ENCODE measurements around the gene PACS1.

PACS1 gene

DNA sequence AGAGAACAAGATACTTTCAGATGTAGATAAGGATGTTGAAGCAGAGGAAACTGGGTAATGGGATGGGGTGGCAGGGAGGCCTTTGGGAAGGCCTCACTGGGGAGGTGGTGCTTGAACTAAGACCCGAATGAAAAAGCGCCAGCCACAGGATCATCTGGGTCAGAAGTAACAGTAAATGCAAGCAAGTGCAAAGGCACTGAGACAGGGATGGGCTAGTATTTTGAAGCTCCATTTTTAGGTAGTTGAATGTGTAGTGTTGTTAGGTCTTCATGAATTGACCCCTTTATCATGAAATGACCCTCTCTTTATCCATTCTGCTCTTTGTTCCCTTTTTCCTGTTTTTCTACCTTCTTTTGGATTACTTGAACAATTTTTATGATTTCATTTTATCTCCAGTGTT is 6.2 kb upstream of the PACS1 start:
- no peak for DNase-seq
- H3K27me3 ChIP-seq (replicated peaks; ENCODE audit: insufficient read depth, low read length): no peaks in the 10 kb centered on the region
- H4K20me1 ChIP-seq (ENCODE audit: insufficient read depth, low read length): peaks cover 29% of the 10 kb centered on the region
- H3K9ac ChIP-seq (ENCODE audit: low read length): no peak overlapping the region
- TF ChIP-seq, protein P1, sequence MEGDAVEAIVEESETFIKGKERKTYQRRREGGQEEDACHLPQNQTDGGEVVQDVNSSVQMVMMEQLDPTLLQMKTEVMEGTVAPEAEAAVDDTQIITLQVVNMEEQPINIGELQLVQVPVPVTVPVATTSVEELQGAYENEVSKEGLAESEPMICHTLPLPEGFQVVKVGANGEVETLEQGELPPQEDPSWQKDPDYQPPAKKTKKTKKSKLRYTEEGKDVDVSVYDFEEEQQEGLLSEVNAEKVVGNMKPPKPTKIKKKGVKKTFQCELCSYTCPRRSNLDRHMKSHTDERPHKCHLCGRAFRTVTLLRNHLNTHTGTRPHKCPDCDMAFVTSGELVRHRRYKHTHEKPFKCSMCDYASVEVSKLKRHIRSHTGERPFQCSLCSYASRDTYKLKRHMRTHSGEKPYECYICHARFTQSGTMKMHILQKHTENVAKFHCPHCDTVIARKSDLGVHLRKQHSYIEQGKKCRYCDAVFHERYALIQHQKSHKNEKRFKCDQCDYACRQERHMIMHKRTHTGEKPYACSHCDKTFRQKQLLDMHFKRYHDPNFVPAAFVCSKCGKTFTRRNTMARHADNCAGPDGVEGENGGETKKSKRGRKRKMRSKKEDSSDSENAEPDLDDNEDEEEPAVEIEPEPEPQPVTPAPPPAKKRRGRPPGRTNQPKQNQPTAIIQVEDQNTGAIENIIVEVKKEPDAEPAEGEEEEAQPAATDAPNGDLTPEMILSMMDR (IDR thresholded peaks at IDR 0.05; ENCODE audit: low read length): no peak
- TF ChIP-seq EZH2phosphoT487 (IDR thresholded peaks at IDR 0.05; ENCODE audit: low read length): no peak
- H2AFZ ChIP-seq (ENCODE audit: low read length): no peak overlapping the region
- peaks cover 74% of the 10 kb centered on the region for H3F3A ChIP-seq (ENCODE audit: insufficient read depth, low read length)
- H3K36me3 ChIP-seq (replicated peaks; ENCODE audit: insufficient read depth, low read length): peaks cover 16% of the 10 kb centered on the region
- no peaks in the 10 kb centered on the region for H3K9me2 ChIP-seq (replicated peaks; ENCODE audit: insufficient read depth, low read length)
- H3K9me3 ChIP-seq (replicated peaks; ENCODE audit: insufficient read depth, low read length): no peaks in the 10 kb centered on the region
- H3K4me1 ChIP-seq (ENCODE audit: low read length): peaks cover 70% of the 10 kb centered on the region
- peaks cover 86% of the 10 kb centered on the region for H3K79me2 ChIP-seq (ENCODE audit: low read length)
- 0 out of 2 replicates have a peak overlapping the region, but pooled peaks have one; percentile 8 for H3K4me2 ChIP-seq (ENCODE audit: low read depth, low read length)
- H3K4me3 ChIP-seq (ENCODE audit: low read length): no peak overlapping the region
- peak overlapping the region; percentile 5; the same call in 1 of the 2 replicates for H3K27ac ChIP-seq (ENCODE audit: low read length)

DNA sequence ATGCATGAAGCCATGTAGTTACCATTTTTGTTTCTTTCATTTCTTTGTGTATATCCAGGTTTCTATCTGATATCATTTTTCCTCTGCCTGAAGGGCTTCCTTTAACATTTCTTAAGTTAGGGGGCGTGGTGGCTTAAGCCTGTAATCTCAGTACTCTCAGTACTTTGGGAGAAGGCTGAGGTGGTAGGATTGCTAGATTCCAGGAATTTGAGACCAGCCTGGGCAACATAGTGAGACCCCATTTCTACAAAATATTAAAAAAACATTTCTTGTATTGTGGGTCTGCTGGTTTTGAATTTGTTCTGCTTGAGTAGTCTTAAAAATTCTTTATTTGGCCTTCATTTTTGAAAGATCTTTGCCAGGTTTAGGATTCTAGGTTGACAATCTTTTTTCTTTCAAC is 5.5 kb upstream of the PACS1 start:
- Histone ChIP-seq H2AFZ (ENCODE audit: low read length) (no peak overlapping the region), H3K4me3 (ENCODE audit: low read length) (no peak overlapping the region), H3K36me3 (replicated peaks; ENCODE audit: insufficient read depth, low read length) (peaks cover 16% of the 10 kb centered on the region), H3K27me3 (replicated peaks; ENCODE audit: insufficient read depth, low read length) (no peaks in the 10 kb centered on the region), H3K9me3 (replicated peaks; ENCODE audit: insufficient read depth, low read length) (no peaks in the 10 kb centered on the region), H3K9ac (ENCODE audit: low read length) (no peak overlapping the region), H3K27ac (ENCODE audit: low read length) (no peak overlapping the region), H3K79me2 (ENCODE audit: low read length) (peaks cover 80% of the 10 kb centered on the region), H3K9me2 (replicated peaks; ENCODE audit: insufficient read depth, low read length) (no peaks in the 10 kb centered on the region), H3K4me2 (ENCODE audit: low read depth, low read length) (no peak overlapping the region), H3F3A (ENCODE audit: insufficient read depth, low read length) (peaks cover 81% of the 10 kb centered on the region), H3K4me1 (ENCODE audit: low read length) (peaks cover 75% of the 10 kb centered on the region), H4K20me1 (ENCODE audit: insufficient read depth, low read length) (peaks cover 26% of the 10 kb centered on the region)
- TF ChIP-seq EZH2 (optimal IDR thresholded peaks at IDR 0.05; ENCODE audit: low read depth, low read length) (no peak), EZH2phosphoT487 (IDR thresholded peaks at IDR 0.05; ENCODE audit: low read length) (no peak)
- TF ChIP-seq, protein P1 (IDR thresholded peaks at IDR 0.05; ENCODE audit: low read length): no peak
- no peak for DNase-seq

DNA sequence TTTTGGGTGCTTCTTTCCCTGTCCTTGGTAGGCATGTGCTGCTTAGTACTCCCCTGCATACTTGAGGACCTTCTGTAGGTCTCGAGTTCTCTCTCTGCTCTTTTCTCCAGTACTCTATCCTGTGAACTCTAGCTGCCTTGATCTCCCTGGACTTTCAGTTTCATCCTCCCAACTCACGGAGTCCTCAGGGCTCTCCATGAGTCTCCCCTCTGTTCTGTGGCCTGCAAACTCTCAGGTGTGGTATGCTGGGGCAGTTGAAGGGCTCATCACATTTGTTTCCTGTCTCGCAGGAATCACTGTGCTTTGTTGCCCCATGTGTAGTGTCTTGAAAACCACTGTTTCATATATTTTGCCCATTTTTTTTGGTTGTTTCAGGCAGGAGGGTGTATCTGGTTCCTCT is 3.3 kb upstream of the PACS1 start:
- TF ChIP-seq, protein P1 (IDR thresholded peaks at IDR 0.05; ENCODE audit: low read length): no peak
- TF ChIP-seq EZH2phosphoT487 (IDR thresholded peaks at IDR 0.05; ENCODE audit: low read length): no peak
- no peak for TF ChIP-seq EZH2 (optimal IDR thresholded peaks at IDR 0.05; ENCODE audit: low read depth, low read length)
- peak; percentile 82 for DNase-seq
- Histone ChIP-seq H3K27me3 (replicated peaks; ENCODE audit: insufficient read depth, low read length) (no peaks in the 10 kb centered on the region), H3K4me2 (ENCODE audit: low read depth, low read length) (peak overlapping the region; percentile 4; the same call in 1 of the 2 replicates), H3F3A (ENCODE audit: insufficient read depth, low read length) (peaks cover 87% of the 10 kb centered on the region), H3K9me3 (replicated peaks; ENCODE audit: insufficient read depth, low read length) (no peaks in the 10 kb centered on the region), H3K79me2 (ENCODE audit: low read length) (peaks cover 66% of the 10 kb centered on the region), H4K20me1 (ENCODE audit: insufficient read depth, low read length) (peaks cover 22% of the 10 kb centered on the region), H2AFZ (ENCODE audit: low read length) (no peak overlapping the region), H3K9me2 (replicated peaks; ENCODE audit: insufficient read depth, low read length) (no peaks in the 10 kb centered on the region), H3K4me1 (ENCODE audit: low read length) (peaks cover 68% of the 10 kb centered on the region), H3K9ac (ENCODE audit: low read length) (peak overlapping the region; percentile 12; the same call in 1 of the 2 replicates), H3K4me3 (ENCODE audit: low read length) (no peak overlapping the region), H3K36me3 (replicated peaks; ENCODE audit: insufficient read depth, low read length) (peaks cover 9% of the 10 kb centered on the region), H3K27ac (ENCODE audit: low read length) (peak overlapping the region; percentile 95; the same call in 1 of the 2 replicates)

Measured in MM.1S (cell line).